NCI-H1417 treated with DMSO at 0.1 percent for 48 hours (cell line): ENCODE data around the gene LYPD6B.

Source experiments
- DNase-seq: peaks from one replicate; lab custom pipeline; 2025; lab: John Stamatoyannopoulos, UW

LYPD6B gene

GRCh38 chr2:149038442-149039212 is at the start of gene LYPD6B:
LYPD6B (plus strand) TSS chr2:149038699; CDS start chr2:149130949, 92,250 bp downstream.
- no peak for DNase-seq

- peak; percentile 13 for DNase-seq
Observed at GRCh38 chr2:148989882-148990493, 48.5 kb upstream of the LYPD6B start.

GRCh38 chr2:148990968-148991367 is 47.5 kb upstream of the LYPD6B start:
- no peak for DNase-seq

GRCh38 chr2:148992448-148992847 is 46.1 kb upstream of the LYPD6B start:
- DNase-seq: no peak

GRCh38 chr2:148993351-148993750 is 45.1 kb upstream of the LYPD6B start:
- DNase-seq: no peak

- DNase-seq: peak; percentile 9
Observed at GRCh38 chr2:148994341-148994740, 44.2 kb upstream of the LYPD6B start.

- DNase-seq: no peak
Observed at GRCh38 chr2:148996805-148997204, 41.7 kb upstream of the LYPD6B start.

GRCh38 chr2:148998165-148998830 is 40.2 kb upstream of the LYPD6B start:
- no peak for DNase-seq

GRCh38 chr2:148998831-148999200 is 39.7 kb upstream of the LYPD6B start:
- DNase-seq: no peak

GRCh38 chr2:148999451-148999921 is 39.0 kb upstream of the LYPD6B start:
- DNase-seq: no peak

GRCh38 chr2:149000158-149000938 is 38.2 kb upstream of the LYPD6B start:
- DNase-seq: no peak

GRCh38 chr2:149001496-149001895 is 37.0 kb upstream of the LYPD6B start:
- DNase-seq: no peak

GRCh38 chr2:149002378-149002890 is 36.1 kb upstream of the LYPD6B start:
- no peak for DNase-seq

- DNase-seq: no peak
Observed at GRCh38 chr2:149002891-149003740, 35.4 kb upstream of the LYPD6B start.

- DNase-seq: no peak
Observed at GRCh38 chr2:149004836-149005235, 33.7 kb upstream of the LYPD6B start.

GRCh38 chr2:149005471-149006077 is 32.9 kb upstream of the LYPD6B start:
- DNase-seq: no peak

GRCh38 chr2:149006883-149007543 is 31.5 kb upstream of the LYPD6B start:
- DNase-seq: no peak

GRCh38 chr2:149008381-149008780 is 30.1 kb upstream of the LYPD6B start:
- no peak for DNase-seq

- no peak for DNase-seq
Observed at GRCh38 chr2:149009576-149010461, 28.7 kb upstream of the LYPD6B start.
